Measurements from ENCODE around the gene CAMK2B.

CAMK2B gene

GRCh38 chr7:44257618-44258422, 67.6 kb downstream of the CAMK2B start:
- DNase-seq (ENCODE audit: low read depth, low spot score): peak; percentile 45

DNA sequence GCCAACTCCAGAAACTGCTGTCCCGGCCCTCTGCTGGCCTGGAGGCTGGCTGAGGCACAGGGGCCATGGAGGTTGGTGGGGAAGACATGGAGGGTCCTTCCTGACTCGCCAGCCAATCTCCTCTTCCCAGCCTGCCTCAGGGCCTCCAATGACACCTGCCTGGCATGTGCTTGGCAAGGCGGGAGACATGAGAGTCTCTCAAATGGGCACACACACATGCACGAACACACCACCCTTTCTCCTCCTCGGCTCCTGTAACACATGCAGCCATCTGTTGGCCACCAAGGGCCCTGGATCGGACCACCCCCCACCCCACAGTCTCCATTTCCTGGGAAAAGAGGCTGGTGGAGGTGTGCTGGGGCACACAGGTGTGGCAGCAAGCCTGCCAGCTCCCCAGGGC, 68.2 kb downstream of the CAMK2B start:
- DNase-seq (ENCODE audit: low read depth, low spot score): no peak

DNA sequence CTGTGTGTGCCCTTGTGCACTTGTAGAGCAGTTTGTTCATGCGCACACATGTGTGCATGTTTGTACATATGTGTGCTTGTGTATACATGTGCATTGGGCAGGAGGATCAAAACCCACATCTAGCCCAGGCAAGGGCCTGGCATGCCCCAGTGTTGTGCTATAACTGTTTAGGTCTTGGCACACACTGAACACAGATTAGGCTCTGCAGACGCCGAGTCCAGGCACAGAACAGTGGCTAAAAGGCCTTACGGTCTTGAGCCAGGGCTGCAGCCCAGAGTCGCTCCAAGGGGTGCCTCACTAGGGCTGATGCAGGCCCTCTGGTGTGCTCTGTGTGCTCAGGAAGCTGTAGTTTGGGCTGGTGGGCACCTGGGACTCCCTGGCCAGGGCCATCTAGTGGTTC, 68.9 kb downstream of the CAMK2B start:
- DNase-seq (ENCODE audit: low read depth, low spot score): no peak

DNA sequence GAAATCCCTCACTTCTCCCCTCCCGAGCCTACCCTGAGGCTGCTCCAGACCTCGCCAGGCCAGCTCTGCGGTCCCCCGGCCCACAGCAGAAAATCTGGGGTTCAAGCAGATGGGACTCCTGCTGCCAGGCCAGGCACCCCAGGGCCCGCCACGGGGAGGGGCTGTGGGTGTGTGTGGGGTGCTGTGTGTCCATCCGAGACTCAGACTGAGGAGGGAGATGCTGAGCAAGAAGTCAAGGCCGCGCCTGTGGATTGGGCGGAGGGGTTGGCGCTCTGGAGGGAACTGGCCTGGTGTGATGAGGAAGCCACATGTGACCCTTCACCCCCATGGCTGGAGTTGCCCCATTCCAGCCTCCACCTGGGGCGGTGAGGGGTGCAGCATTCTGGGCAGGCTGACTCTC, 73.5 kb downstream of the CAMK2B start:
- DNase-seq (ENCODE audit: low read depth, low spot score): no peak

- DNase-seq (ENCODE audit: low read depth, low spot score): no peak
Measured at GRCh38 chr7:44251269-44251668, 74.1 kb downstream of the CAMK2B start.

GRCh38 chr7:44249639-44250234, 75.7 kb downstream of the CAMK2B start:
- no peak for DNase-seq (ENCODE audit: low read depth, low spot score)

DNA sequence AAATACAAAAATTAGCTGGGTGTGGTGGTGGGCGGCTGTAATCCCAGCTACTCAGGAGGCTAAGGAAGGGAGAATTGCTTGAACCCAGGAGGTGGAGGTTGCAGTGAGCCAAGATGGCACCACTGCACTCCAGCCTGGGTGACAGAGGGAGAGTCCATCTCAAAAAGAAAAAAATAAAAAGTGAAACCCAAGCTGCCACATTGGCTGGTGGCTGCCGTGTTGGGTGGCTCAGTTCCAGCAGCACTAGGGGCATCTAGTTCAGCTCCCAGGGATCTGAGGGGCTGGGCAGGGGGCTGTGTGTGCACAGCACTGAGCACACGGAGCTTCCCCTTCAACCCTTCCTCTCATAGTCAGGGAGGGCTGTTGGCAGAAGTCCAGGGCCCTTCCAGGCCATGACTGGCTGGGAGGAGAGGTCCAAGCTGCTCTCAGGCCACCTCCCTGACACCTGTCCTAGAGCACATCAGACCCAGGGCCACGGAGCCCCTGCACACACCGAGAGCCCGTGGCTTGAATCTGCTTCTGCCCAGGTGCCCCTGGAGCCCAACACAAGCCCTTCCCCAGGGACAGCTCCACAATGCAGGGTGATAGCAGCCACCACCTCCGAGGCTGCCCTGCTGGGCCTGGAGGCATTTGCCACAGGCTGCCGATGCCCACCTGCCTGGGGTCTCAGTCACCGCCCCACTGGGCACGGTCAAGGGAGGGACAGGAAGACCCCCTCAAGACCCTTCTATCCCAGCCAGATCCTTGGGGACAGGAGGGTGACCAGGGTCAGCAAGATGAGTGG, 77.3 kb downstream of the CAMK2B start:
- DNase-seq (ENCODE audit: low read depth, low spot score): no peak

DNA sequence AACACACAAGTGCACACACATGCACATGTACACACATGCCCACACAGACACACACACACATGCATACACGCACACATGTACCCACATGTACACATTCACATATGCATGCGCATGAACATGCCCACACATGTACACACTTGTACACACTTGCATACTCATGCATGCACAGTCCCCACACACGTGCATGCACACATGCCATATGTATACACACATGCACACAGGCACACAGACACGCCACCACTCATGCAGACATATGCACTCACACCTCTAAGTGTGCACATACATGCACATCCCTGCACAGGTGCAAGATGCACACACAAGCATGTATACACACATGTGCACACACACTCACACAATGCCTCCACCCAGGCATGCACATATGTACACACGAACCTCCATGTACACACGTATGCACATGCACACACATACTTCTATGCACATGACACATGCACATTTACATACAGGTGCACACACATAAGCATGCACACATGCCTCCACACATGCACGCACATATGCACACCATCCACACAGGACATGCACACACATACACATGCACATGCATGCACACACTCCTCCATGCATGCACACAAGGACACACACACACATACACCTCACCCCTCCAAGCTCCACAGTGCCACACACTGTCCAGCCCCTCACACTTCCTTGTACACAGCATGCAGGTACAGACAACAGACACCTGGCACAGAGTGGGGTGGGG, 78.8 kb downstream of the CAMK2B start:
- no peak for DNase-seq (ENCODE audit: low read depth, low spot score)

DNA sequence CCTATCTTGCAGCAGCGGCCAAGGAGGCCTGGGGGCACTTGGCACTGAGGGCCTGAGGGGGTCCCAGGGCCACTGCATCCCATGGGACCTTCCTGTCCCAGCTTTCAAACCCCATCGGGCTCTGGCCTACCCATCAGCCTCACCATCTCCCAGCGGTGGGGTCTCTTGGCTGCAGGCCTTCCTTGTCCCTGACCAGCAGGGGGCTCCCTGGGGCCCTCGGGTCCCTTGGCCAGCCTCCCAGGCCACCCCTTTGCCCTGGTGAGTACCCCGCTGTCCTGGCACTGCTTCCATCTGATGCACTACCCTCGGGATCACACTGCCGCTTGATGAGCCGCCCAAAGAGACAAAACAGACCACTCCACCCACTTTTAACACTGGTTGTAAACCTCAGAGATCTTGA, 81.1 kb downstream of the CAMK2B start:
- no peak for DNase-seq (ENCODE audit: low read depth, low spot score)

GRCh38 chr7:44242091-44242490, 83.3 kb downstream of the CAMK2B start:
- no peak for DNase-seq (ENCODE audit: low read depth, low spot score)

- peak; percentile 39 for DNase-seq (ENCODE audit: low read depth, low spot score)
Measured at GRCh38 chr7:44240983-44241510, 84.3 kb downstream of the CAMK2B start.

DNA sequence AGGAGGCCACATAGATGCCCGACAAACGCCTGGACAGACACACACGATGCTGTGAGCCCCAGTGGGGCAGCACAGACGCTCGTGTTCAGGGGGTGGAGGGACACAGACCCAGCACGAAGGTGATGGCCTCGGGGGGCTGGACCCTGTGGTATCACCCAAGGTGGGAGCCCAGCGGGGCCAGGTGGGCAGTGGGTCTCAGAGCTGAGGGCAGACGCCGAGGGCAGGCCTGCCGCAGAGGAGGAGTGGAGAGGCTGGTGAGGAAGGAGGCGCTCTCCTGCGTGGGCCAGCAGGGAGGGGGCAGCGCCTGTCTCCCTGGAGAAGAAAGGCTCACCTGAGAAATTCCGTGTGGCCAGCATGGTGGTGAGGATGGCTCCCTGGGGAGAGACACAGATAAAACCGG, 85.0 kb downstream of the CAMK2B start:
- no peak for DNase-seq (ENCODE audit: low read depth, low spot score)

- DNase-seq (ENCODE audit: low read depth, low spot score): no peak
Measured at GRCh38 chr7:44239361-44239760, 86.0 kb downstream of the CAMK2B start.

- DNase-seq (ENCODE audit: low read depth, low spot score): no peak
Measured at GRCh38 chr7:44238116-44238695, 87.2 kb downstream of the CAMK2B start.

DNA sequence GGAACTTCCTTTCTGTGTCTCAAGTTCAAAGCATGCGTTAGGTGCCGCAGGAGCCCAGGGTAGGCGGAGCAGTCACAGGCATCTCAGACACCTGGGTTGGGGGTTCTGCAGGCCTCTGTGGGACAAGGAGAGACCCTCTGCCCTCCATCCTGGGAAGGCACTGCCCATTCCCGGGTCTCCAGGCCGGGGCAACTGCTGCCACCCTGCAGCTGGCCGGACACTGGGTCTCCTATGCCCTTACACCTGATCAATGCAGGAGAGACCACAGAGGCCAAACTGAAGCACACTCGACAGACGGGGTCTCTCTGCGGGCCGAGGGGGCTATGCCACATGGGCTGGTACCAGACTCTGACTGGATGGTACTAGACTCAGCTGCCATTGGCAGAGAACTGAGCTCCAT, 87.7 kb downstream of the CAMK2B start:
- DNase-seq (ENCODE audit: low read depth, low spot score): no peak

DNA sequence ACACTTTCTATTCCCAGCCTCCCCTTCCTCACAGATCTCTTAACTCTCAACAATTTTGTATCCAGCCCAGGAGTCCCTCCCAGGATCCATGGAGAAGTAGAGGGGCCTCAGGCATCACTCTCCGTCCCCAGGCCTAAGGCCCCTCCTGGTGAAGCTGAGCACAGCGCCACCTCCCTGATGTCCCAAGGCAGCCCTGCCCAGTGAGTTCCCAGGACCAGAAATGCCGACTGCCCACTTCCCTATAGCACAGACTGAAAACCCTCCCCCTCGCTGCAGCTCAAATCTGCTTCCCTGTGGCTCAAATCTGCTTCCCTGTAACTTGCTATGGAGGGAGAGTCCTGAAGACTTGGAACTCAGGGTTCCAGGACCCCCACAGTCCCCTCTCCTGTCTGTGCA, 89.1 kb downstream of the CAMK2B start:
- no peak for DNase-seq (ENCODE audit: low read depth, low spot score)

DNA sequence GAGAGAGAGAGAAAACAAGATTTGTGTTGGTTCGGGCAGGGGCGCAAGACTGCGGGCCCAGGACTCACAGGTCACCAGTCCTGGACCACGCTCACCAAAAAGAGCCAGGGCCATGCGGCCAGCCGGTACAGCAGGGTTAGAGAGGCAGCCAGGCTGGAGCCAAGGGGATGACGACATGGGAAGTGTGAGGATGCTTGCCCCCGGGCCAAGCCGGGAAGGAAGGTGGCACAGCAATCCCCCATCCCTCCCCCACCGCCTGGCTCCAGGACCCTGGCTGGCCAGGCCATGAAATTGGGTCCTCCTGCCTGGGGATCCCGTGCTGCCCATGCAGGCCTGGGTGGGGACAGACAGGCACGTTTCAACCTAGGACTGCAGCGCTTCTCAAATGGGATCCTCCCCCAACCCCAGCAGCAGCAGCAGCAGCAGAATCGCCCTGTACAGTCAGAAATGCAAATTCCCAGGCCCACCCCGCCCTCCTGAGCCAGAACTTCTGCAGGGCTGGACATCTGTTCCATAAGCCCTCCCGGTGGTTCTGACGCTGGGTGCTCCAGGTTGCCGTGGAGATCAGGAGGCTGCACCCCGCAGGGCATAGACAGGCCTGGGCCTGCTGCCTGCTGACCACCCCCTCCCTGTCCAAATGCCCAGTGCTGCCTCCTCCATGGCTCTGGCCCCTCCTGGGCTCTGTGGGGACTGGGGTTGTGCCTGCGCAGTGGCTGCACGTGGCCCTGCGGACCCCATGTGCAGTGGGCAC, 89.6 kb downstream of the CAMK2B start:
- no peak for DNase-seq (ENCODE audit: low read depth, low spot score)

DNA sequence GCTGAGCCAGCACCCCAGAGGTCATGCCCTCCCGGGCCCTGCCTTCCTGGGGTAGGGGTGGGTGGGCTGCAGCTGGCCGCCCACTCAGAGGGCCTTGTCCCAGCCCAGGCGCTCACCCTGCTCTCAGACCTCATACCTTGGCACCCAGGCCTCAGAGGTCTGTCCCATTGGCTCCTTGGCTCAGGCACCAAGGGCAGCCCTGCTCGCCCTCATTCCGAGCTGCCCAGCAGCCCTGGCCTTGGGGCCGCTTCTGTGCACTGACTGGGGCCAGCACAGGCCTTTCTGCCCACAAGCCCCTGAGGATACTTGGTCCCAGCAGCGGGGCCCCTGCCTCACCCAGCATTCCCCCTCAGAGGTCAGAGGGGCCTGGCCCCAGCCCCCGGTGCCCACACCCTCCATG, 90.3 kb downstream of the CAMK2B start:
- no peak for DNase-seq (ENCODE audit: low read depth, low spot score)

DNA sequence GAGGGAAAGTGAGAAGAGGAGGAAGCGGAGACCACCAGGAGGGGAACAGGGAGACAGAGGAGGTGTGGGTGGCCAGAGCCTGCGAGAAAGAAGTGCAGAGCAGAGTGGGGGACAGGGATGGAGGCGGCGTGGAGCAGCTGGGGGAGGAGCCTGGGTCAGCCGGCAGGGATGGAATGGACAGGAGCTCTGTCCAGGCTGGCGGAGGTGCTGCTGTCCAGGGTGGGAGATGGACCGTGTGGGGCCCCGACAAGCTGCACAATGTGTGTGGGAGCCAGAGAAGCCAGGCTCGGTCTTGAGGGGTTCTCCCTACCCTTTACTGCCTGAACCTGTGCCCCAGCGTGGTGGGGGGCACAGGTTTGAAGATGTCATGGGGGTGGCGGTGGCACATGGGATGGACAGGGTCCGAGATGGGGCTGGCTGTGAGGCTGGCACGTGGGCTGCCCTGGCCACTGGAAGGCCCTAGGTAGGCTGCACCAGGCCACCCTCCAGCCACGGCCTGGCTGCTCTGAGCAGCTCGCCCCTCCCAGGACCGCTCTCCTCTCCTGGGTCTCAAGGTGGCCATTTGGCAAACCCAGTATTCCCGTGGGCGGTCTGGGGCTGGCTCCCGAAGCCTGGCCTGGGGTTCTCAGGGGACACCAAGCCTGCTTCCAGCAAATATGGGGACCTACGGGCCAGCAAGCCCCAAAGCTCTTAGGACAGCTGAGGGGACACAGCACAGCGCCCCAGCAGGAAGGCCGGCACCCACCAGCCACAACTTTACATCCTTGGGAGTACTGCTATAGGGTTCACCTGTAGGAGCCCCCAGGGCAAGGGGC, 92.3 kb downstream of the CAMK2B start:
- no peak for DNase-seq (ENCODE audit: low read depth, low spot score)

GRCh38 chr7:44232396-44232795, 93.0 kb downstream of the CAMK2B start:
- DNase-seq (ENCODE audit: low read depth, low spot score): no peak
